ACC112 (cell line): Measurements from ENCODE around the gene MRGPRE.

Source experiments
- H2AFZ ChIP-seq: fragments of 200-600 bp; sonication (generic); one replicate; pipeline ENCODE4 v1.6.0; 2017; ENCODE audit warnings: antibody characterized with exemption, low read length; ENCODE audit not compliant: unreplicated experiment
- H3K27ac ChIP-seq: fragments of 200-600 bp; sonication (generic); 2 replicates; pipeline ENCODE4 v1.5.1; 2014; ENCODE audit warnings: low read depth, mild to moderate bottlenecking, antibody characterized with exemption, low read length, moderate library complexity
- H3K27me3 ChIP-seq: fragments of 200-600 bp; sonication (generic); 2 replicates; pipeline ENCODE4 v1.6.1; 2014; ENCODE audit warnings: mild to moderate bottlenecking, antibody characterized with exemption, low read length, moderate library complexity, mixed read lengths; ENCODE audit not compliant: insufficient read depth
- H3K36me3 ChIP-seq: fragments of 200-600 bp; sonication (generic); 2 replicates; pipeline ENCODE4 v1.6.1; 2016; ENCODE audit warnings: mild to moderate bottlenecking, antibody characterized with exemption, low read length, moderate library complexity, mixed read lengths; ENCODE audit not compliant: insufficient read depth
- H3K4me1 ChIP-seq: fragments of 200-600 bp; sonication (generic); one replicate; pipeline ENCODE4 v1.6.1; 2016; ENCODE audit warnings: low read length, mixed read lengths; ENCODE audit not compliant: insufficient read depth, unreplicated experiment, control insufficient read depth
- H3K4me3 ChIP-seq: fragments of 200-600 bp; sonication (generic); 2 replicates; pipeline ENCODE4 v1.5.1; 2014; ENCODE audit warnings: mild to moderate bottlenecking, low read depth, low read length
- H3K79me2 ChIP-seq: fragments of 200-600 bp; sonication (generic); one replicate; pipeline ENCODE4 v1.6.0; 2016; ENCODE audit warnings: low read length; ENCODE audit not compliant: control insufficient read depth, unreplicated experiment, insufficient read depth

MRGPRE gene

DNA sequence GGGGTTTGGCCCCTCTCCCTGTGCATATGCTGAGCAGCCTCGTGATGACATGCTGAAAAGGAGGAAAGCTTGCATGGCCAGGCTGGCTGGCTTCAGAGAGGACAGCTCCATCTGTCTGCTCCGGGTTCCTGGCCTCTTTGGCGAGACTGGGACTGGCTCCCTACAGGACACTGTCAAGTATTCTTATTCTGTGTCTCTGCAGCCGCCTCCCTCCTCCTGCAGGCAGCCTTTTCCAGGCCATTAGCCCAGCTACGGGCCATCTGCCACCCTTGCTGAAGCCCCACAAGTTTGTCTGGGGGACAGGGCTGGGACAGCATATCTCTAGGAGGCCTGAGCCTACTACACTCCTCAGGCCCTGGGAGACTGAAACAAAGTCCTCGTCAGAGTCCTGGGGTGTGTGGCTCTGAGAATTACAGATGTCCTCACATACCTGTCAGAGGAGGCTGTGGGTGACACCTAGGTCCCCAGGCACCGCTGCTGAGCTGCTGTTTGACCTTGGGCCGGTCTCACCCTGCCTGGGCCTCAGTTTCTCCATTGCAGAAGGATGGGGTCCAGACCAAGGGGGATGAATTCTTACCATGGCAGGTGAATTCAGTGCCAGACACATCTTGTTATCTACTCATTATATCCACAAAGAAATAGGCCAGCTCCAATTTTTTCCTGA lies 24.6 kb downstream of the MRGPRE start:
- Histone ChIP-seq H3K27me3 (peaks cover 39% of the 10 kb centered on the region), H3K4me1 (no peaks in the 10 kb centered on the region), H2AFZ (no peak overlapping the region), H3K79me2 (no peaks in the 10 kb centered on the region), H3K36me3 (no peaks in the 10 kb centered on the region), H3K4me3 (no peak overlapping the region), H3K27ac (no peak overlapping the region)

DNA sequence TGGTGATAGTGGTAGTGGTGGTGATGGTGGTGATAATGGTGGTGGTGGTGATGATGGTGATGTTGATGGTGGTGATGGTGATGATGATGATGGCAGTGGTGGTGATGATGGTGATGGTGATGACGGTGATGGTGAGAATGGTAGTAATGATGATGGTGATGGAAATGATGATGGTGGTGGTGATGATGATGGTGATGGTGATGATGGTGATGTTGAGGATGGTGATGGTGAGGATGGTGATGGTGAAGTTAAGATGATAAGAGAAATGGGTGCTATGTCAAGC lies 25.4 kb downstream of the MRGPRE start:
- H3K27me3 ChIP-seq: peaks cover 43% of the 10 kb centered on the region

GRCh38 chr11:3206156-3206921 lies 25.9 kb downstream of the MRGPRE start:
- peaks cover 43% of the 10 kb centered on the region for H3K27me3 ChIP-seq
- H3K27ac ChIP-seq: no peak overlapping the region
- H3K79me2 ChIP-seq: no peaks in the 10 kb centered on the region
- no peak overlapping the region for H2AFZ ChIP-seq
- no peaks in the 10 kb centered on the region for H3K4me1 ChIP-seq
- no peaks in the 10 kb centered on the region for H3K36me3 ChIP-seq
- H3K4me3 ChIP-seq: no peak overlapping the region

More for the DNA sequence above, 25.4 kb downstream of the MRGPRE start:
- Histone ChIP-seq H3K36me3 (no peaks in the 10 kb centered on the region), H2AFZ (no peak overlapping the region), H3K4me1 (no peaks in the 10 kb centered on the region), H3K27ac (no peak overlapping the region), H3K79me2 (no peaks in the 10 kb centered on the region), H3K4me3 (no peak overlapping the region)

- H3K27me3 ChIP-seq: peaks cover 44% of the 10 kb centered on the region
- H3K4me3 ChIP-seq: peak overlapping the region; percentile 37; the same call in 1 of the 2 replicates
- no peaks in the 10 kb centered on the region for H3K4me1 ChIP-seq
- H3K79me2 ChIP-seq: no peaks in the 10 kb centered on the region
- H3K36me3 ChIP-seq: no peaks in the 10 kb centered on the region
- no peak overlapping the region for H3K27ac ChIP-seq
- no peak overlapping the region for H2AFZ ChIP-seq
These were observed 26.7 kb downstream of the MRGPRE start for GRCh38 chr11:3205261-3206155.

- H3K36me3 ChIP-seq: no peaks in the 10 kb centered on the region
- H3K27ac ChIP-seq: no peak overlapping the region
- no peaks in the 10 kb centered on the region for H3K4me1 ChIP-seq
- peaks cover 50% of the 10 kb centered on the region for H3K27me3 ChIP-seq
- no peak overlapping the region for H2AFZ ChIP-seq
- no peaks in the 10 kb centered on the region for H3K79me2 ChIP-seq
- no peak overlapping the region for H3K4me3 ChIP-seq
These were observed 27.8 kb downstream of the MRGPRE start for GRCh38 chr11:3204141-3205015.

DNA sequence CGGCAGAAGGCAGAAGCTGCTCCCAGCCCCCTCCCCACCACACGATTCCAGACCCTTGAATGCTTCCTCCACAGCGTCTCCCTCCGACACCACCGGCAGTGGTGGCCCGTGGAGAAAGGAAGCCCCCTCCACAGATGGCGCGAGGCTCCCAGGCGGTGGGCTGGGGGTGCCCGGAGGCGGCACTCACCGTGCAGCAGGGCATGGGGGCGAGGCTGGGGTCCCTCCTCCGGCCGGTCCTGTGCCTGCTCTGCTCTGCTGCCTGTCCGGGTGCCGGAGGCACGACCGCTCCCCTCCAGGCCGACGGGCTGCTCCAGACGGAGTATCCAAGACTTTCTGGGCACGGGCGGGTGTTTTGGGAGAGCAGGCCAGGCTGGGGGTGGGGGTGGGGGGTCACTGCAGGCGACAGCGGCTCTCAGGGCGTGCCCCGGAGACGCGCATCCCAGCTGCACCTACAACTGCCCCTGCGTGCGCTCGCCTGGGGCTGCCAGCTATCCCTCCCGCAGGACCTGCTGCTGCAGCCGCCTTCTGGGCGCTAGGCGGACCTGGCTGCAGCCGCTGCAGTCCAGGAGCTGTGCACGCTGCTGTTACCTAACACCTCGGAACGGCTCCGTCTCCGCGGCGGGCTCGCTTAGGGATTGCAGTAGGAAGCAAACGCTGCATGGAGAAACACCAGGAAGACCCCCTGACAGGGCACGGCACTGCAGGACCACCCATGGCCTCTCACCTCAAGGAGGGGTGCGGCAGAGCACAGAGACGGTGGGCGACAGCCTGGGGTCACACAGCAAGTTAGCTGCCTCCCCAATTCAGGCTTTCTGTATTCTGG lies 28.8 kb downstream of the MRGPRE start:
- no peak overlapping the region for H3K4me3 ChIP-seq

GRCh38 chr11:3202759-3203158 lies 29.5 kb downstream of the MRGPRE start:
- H3K27me3 ChIP-seq: peaks cover 50% of the 10 kb centered on the region
- H3K36me3 ChIP-seq: no peaks in the 10 kb centered on the region
- H3K4me1 ChIP-seq: no peaks in the 10 kb centered on the region
- H2AFZ ChIP-seq: no peak overlapping the region
- no peak overlapping the region for H3K4me3 ChIP-seq
- H3K79me2 ChIP-seq: no peaks in the 10 kb centered on the region
- no peak overlapping the region for H3K27ac ChIP-seq

More for the DNA sequence above, 28.8 kb downstream of the MRGPRE start:
- peaks cover 50% of the 10 kb centered on the region for H3K27me3 ChIP-seq
- no peaks in the 10 kb centered on the region for H3K36me3 ChIP-seq
- H2AFZ ChIP-seq: no peak overlapping the region
- no peaks in the 10 kb centered on the region for H3K4me1 ChIP-seq
- H3K79me2 ChIP-seq: no peaks in the 10 kb centered on the region
- H3K27ac ChIP-seq: no peak overlapping the region

DNA sequence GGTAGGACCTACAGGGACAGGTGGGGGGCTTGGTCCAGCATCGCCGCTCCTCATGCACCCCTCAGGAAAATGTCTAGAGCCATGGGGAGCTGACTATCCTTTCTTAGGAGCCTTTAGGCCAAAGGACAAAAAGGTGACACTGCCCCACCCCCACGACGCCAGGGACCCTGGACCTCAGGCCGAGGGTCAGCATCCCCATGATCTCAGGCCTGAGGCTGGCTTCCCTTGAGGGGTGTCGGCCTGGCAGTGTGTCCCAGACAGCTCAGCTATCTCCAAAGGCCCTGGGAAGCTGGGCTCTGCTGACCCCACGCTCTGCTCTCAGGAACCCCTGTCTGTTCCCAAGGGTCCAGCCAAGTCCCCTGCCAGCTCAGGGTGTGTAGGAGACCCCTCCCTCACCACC lies 29.9 kb downstream of the MRGPRE start:
- Histone ChIP-seq H3K36me3 (no peaks in the 10 kb centered on the region), H3K4me1 (no peaks in the 10 kb centered on the region), H3K27ac (no peak overlapping the region), H2AFZ (no peak overlapping the region), H3K79me2 (no peaks in the 10 kb centered on the region), H3K27me3 (peaks cover 50% of the 10 kb centered on the region), H3K4me3 (no peak overlapping the region)

GRCh38 chr11:3201677-3202181 lies 30.5 kb downstream of the MRGPRE start:
- Histone ChIP-seq H3K36me3 (no peaks in the 10 kb centered on the region), H2AFZ (no peak overlapping the region), H3K4me1 (no peaks in the 10 kb centered on the region), H3K27me3 (peaks cover 50% of the 10 kb centered on the region), H3K4me3 (no peak overlapping the region), H3K27ac (no peak overlapping the region), H3K79me2 (no peaks in the 10 kb centered on the region)
